Stimulated activated CD4-positive, alpha-beta T cell treated with anti-CD3 and anti-CD28 coated beads, TNF-alpha, amount 100 ng/mL, for 4 hours (primary cell): ENCODE measurements around the gene MIPEP.

Experiments used
- DNase-seq, 3 experiments: peaks; one replicate each; pipeline ENCODE4 v3.0.0-alpha.2; 2020; ENCODE audit warnings: low read depth in 3 of 3

The MIPEP gene

DNA sequence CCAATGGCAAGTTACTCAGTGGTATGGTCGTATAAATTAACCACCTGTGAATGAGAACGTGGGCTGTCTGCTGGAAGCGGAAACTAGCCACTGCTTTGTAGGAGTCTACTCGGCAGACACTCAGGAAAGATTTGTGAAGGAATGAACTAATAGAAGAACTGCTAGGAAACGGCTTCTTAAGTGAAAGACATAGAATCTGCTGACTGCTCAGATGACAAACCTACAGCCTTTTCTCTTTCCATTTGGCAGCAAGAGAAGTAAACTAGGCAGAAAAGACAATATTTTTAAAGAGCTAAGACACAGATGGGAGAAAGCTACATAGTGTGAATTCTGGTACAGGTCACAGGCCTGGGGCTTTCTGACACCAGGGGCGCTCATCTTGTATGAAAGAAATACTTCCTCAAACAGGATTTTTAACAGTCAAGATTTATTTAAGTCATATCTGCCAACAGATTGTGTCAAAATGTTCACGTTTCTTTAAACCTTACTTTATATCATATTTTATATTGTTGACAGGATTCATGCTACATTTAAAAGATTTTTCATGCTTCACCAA lies 78.4 kb downstream of the MIPEP start:
- DNase-seq, result no peak

DNA sequence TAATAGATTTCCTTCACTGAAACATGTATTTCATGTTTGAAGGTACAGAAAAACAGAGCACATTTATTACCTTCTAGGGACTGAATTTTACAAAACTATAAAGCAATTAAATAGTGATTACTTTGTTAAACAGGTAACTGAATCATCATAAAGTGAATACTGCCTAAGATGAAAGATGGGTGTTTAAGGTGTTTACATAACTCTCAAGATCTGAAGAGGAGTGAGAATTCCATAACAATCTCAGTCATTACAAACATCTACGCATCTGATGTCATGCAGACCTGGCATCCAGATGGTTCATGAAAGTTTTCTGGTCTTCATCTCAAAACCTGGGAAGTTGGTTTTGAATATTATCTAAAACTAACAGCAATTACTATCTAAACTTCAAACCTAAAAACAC lies 80.4 kb downstream of the MIPEP start:
- no peak for DNase-seq

DNA sequence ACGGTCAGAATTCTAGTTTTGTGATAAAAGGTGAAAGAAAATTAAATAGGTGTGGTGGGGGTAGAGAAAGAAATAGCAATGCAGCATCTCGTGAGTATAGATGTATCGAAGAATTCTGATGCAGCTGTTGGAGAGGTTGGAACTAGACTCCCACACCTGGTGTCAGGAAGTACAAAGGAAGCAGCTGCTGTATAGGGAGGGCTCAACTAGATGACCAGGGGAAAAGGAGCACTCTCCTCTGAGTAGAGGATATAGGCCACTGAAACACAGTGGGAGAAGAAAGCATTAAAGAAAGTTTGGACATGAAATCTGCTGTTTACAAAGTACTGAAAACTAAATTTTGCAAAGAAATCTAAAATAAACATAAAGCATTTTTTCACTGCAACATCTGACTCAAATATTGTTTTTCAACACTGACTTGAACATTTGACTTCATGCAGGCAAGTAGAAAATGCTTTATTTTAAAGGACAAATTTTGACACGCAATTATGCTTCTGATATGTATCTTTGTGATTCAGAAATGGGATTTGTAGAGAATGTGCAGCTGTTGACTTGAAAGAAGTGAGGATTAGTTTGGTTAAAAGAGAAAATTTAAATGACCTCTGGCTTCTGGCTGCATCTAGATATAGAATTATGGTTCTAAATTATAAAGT lies 82.2 kb downstream of the MIPEP start:
- no peak for DNase-seq

DNA sequence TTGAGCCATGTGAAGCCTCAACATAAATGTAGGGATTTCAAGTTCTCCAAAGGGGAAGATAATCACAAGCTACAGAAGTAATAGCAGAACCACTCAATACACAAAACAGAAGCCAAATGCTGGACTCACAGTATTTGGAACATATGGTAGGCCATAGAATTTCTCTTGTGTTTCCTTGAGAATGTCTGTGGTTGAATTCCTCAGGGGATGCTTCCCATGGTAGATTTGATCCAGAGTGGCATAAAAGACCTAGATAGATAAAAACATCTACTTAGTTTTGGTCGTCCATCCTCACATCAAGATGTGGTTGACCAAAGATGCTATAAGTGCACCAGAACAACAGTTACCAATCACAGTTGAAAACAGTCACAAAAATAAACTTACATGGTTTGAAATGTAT lies 83.4 kb downstream of the MIPEP start:
- DNase-seq, result no peak

DNA sequence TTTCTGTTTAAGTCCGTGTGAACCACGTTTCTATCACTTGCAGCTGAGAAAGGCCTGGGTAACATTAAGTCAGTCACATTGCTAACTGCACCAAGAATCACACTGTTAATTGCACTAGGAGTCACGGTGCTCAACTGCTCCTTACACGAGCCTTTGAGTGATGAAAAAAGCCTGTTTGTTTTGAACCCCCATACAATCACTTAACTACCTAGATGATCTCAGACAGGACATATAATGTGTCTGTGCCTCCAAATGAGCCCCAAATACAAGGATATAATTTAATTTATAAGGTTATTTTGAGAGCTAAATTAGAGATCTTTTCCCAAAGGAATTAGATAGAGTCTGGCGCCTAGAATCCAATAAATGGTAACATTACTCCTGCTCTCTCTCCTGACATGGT lies 84.1 kb downstream of the MIPEP start:
- no peak for DNase-seq

DNA sequence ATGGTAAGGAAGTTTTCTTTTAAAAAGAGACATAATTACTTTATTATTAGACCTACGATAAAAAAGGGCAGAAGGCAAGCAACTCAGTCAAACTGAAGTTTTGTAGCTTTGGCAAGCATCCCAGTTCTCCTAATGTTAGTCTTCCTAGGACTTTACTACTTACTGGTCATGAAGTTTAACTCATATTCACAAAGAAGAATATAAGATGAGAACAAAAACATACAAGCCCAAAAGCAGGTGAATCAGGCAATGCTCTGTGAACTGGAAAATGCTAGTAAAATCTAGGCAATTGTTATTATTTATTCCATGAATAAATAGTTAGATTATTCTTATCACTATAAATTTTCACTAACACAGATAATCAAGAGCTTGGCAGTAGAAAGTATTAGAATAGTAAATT lies 85.0 kb downstream of the MIPEP start:
- DNase-seq, result no peak

DNA sequence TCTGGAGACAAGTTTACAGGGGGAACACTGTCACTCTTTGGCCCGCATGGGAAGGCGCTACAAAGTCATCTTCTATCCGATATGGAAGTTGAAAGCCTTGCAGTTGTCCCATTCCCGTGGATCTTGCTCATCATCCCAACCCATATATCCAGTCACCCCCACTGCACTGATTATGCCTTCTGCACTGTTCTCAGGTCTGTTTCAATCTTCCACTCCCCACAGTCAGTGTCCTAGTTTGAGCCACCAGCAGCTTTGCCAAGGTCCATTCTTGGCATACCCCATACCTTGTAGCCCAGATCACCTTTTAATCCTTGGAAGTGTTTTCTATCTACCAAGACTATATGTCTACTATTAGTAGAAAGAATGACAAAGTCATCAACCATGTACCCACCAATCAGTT lies 88.1 kb downstream of the MIPEP start:
- DNase-seq, result no peak

DNA sequence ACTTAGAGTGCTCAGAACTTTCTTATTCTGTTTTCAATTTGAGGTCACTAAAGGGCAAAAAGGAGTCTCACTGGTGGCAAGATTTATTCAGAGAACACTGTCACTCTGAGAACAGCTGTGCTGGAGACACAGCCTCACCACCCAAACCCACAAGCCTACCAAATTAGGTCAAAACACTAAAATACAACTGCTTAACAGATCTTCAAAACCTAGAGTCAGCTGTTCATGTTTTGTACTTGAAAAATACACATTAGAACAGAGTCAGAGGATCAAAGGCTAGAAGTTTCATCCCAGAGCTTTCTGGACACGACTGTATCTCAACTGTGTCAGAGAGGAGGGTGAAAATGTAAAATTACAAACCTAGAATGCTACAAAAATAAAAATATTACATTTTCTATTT lies 89.3 kb downstream of the MIPEP start:
- DNase-seq, result no peak

DNA sequence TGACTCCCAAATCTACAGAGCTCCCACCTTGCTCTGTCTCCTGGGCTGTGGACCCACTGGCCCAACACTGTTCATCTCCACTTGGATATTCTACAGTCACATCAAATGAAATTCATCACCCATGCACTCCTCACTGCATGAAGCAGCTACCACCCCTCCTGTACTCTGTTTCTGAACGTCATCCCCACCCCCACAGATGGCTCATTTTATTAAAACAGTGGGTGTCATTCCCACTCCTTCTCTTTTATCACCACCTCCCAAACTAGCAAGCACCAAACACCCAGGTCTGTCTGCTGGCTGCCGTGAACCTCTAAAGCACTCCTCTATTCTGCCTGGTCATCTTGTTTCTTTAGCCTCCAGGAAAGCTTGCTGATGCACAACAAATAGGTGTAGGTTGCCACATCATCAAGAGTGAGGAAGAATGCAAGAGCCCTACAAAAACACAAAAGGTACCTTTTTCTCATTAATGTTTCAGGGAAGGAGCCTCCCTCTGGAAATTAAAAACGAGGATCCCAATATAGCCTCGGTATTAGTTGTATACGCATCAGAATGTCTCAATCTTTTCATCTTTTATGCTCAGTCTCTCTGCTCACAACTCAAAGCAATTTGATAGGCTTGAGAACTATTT lies 91.8 kb downstream of the MIPEP start:
- DNase-seq, result no peak

DNA sequence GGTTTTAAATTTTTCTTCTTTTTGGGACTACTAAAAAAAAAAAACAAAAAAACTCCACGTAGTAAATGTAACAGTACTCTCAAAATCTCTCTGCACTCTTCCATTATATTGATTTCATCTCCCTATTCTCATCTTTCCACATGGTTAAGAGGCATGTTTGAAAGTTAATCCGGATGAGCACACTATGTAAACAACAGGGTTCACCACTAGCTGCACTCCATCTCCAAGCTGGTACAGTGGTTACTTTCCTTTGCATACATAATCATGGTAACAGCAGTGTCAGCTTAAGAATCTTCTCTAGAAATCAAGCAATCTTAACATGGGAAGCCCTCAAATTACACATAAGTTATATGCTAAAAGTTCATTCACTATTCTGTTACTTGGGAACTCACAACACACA lies 92.6 kb downstream of the MIPEP start:
- no peak for DNase-seq

DNA sequence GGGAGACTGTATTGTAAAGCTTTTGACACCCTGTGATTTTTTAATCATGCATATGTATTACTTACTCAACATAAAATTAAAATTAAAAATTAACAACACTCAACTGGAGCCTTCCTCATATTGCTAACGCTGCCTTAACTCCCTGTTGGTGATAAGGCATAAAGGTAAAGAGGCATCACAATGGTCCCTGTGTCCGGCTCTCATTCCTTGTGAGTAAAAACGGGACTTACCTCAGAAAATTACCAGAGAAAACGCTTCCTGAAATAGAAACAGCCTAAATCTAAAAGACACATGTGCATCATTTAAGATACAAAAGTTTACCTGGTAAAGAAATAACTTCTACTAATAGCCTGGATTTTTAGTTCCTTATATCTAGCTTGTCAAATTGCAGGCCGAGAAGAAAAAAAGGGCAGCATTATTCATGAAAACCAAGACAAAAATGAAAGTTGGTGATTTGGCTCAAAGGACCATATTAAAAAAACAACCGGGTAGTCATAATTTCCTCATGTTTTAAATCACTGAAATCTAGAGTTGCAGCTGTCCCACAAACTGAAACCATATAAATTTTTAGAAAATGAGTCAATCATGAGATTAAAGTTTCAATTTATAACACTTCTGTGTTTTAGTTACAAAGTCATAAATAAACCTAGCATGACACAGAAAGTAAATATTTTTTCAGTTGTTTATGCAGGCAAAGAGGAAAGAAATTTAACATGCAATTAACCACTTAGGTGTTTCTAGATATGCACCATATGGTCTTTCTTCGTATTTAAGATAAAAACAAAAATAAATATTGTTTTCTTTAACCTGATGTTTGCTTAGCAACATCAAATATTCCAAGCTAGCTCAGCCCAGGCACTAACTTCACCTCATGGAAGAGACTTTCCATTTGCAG lies 94.7 kb downstream of the MIPEP start:
- no peak for DNase-seq

DNA sequence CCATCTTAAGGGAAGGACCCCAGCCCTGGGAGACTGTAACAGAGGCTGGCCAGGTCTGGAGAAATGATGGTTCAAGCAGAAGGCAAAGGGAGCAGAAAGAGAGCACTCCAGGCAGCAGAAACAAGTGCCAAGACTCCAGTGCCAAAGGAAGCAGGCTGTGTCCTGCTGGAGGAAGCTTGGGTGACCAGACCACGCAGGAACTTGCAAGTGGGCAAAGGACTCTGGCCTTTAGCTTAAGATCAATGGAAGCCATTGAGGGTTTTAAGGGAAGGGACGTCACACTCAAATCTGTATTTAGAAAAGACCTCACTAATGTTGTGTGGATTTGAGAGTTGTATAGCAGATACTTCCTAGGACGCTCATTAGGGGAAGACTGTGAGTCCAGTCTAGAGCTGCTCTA lies 95.5 kb downstream of the MIPEP start:
- DNase-seq, result no peak

DNA sequence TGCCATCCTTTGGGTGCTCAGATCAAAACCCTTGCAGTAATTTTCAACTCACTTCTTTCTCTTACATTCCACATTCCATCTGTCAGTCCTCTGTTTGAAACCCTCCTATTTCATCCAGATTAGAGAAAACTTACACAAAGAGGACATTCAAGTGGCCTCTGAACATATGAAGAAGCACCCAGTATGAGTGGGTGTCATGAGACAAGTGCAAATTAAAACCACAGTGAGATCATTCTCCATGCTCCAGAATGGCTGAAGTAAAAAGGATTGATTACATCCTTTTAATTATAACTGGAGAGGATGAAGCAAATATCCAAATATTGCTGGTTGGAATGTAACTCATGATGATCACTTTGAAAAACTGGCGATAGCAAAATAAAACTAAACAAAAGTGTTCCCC lies 96.5 kb downstream of the MIPEP start:
- no peak for DNase-seq

DNA sequence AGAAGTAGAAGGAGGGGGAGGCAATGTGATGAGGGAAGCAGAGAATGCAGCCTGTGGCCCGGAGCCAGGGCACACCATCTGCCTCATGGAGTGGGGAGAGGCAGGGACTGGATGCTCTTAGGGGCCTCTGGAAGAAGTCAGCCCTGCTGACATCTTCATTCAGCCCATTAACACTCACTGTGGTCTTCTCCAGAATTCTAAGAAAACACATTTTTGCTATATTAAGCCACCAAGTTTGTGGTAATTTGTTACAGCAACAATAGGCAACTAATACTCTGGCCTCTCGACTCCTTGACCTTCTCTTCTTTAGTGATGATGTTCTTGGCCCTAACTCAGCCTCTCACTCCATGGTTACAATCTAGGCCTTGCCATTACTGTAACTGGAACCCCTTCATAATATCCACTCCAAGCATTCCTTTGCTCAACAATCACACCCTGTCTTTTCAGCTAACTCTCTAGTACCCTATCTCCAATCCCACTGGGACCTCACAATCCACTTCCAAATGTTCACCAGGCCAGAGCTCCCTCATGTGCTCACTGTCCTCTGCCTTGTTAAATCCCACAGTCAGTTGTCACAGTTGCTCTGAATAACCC lies 98.5 kb downstream of the MIPEP start:
- DNase-seq, result no peak

DNA sequence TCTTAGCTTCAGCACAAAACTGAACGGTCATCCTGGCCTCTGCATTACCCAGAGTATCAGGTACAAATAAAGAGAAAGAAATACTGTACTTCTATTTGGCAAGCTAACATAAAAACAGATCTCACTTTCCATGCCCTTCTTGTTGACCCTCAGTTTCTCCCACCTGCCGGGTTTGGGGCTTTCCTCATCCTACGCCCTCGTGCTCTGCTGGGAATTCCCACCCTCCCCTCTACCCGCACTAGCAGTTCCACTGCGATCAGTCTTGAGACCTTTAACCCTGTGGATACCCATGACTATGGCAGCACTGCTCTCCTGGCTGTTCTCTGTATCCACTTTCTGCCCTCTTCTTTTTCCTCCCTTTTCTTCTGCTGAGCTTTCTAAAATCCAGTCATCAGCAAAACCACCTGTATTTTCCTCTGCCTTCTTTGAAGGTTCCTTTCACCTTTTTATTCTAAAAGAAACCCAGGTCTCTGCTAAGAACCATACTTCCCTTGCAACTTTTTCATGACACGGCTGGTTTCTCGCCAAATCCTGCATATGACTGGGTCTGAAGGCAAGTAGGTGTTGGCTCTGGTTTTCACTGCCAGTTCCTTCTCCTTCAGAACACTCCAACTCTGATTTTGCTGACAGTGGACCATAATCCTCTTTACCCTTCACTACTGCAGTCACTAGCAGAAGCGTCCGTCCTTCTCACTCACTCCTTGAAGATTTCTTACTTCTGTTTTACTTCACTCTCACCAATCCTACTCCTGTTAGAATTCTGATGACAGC lies 99.4 kb downstream of the MIPEP start:
- DNase-seq, result no peak

DNA sequence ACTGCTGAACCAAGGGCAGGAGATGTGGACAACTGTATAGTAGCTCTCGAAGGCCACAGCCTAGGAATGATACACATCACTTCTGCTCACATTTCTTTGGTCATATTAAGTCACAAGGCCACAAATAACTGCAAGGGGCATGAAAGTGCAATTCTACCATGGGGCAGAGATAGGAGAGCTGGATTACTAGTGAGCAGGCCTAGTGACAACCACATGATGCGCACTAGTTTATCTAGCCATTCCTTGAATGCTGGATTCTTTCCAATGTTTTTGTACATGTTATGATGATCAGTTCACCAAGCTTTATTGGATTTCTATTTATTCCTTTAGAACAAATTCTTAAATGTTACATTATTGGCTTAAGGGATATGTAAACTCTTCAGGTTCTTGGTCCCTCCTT lies 100.7 kb downstream of the MIPEP start:
- DNase-seq, result no peak

DNA sequence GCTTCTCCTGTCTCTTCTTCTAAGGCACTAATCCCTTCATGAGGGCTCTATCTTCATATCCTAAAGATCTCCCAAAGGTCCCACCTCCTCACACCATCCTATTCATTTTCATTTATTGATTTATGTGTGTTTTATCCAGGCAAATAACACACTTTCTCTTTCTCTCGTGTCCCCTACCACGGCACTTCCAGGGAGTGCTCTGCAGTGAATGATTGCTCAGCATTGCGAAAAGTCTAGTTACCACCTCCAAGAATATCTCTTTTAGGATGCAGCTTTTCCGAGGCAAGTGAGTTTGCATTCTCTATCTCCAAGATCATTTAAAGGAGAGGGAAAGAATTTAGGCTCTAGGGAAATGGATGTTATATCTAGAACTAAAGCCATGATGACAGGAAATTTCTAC lies 101.7 kb downstream of the MIPEP start:
- DNase-seq, result no peak

DNA sequence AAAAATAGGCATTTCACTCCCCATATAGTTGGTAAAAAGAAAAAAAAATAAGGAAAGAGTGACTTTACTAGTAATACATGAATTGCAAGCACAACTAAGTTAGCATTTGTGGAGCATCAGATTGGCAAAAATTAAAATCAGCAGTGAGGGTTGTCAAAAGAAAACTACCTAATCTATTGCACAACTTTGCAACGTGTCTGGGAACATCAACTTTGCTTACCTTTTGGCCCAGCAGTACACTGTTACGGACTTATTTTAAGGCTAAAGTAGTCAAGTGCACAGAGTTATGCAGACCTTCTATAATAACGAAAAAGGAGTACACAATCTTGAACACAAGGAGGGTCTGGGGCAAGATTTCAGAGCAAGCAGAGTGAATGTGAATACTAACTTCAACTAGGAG lies 102.6 kb downstream of the MIPEP start:
- no peak for DNase-seq

DNA sequence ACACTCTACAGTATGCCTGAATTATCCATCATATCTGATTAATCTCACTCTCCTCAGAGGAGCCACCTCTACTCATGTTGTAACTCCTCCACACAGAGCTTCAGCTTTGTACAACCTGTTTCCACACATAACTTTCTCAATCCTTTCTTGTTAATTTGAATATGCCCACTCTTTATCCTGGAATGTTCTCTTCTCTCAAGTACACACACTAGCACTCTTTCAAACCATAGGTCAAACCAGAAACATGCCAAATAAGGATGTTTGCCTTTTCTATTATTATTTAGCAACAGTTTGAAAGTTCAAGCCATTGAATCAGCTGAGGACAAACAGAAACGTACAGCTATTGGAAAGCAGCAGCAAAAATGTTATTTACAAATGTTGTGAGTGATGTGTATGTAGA lies 110.3 kb downstream of the MIPEP start:
- no peak for DNase-seq

DNA sequence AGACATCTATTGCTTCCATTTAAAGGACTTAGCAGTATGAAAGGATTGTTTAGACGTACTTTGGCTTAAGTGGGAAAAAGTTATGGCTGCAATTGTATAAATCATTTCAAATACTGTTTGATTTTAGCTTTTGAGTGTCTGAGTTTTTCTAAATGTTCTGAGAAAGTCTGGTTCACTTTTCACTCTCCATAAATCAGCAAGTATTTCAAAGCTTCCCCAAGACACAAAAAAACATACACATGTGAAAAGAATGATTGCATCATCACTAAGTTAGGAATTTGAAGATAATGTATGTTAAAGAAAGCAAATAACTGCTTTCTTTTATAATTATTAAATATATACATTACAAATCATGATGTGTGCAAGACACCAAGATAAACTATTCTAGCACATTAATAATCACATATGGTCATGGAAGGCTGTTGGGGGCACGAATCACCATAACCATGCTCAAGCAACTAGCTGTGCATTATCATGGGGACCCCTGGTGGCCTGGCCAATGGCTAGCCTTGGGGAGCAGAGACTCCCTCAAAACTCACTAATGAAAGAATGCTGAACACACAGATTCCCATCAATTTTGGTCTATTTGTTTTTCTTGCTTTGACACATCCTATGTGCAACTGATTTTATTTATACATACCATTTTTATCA lies 111.1 kb downstream of the MIPEP start:
- DNase-seq, result no peak

DNA sequence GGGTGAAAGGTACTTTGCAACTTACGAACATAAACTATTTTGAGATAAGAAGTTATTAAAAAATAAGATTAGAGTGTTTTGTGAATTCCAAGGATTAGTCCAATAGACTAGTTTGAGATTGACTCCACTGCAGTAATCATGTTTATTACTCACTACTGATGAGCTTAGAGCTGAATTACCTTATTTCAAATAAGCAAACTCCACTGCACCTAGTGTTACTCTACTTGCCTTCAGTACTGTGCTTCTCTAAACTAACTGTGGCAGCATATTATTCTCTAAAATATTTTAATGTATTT lies 111.7 kb downstream of the MIPEP start:
- no peak for DNase-seq
